H1 (cell line): Measurements from ENCODE around the gene CHN2. TPM values are rescaled to one million over a fixed set of nuclear protein-coding genes. Genes with fewer than 3 reads are reported as not detected.

Experiments
- CTCF ChIA-PET: fragments of 300-600 bp; sonication (Branson Sonifier 250); formaldehyde crosslinking; loops from one replicate; lab custom pipeline; 2021; ENCODE audit not compliant: partially characterized antibody; lab: Charles Lee
- POLR2A ChIA-PET: fragments of 300-600 bp; sonication (Branson Sonifier 250); formaldehyde crosslinking; loops from one replicate; lab custom pipeline; 2021; ENCODE audit warnings: inconsistent platforms; ENCODE audit not compliant: partially characterized antibody; lab: Charles Lee
- DNase-seq, 2 experiments: peaks; one replicate each; pipeline versions ENCODE4 v3.0.0 to v3.0.0-alpha.2; 2010 to 2022; ENCODE audit warnings: low spot score in 2 of 2, low read depth in 1 of 2, mixed read lengths in 1 of 2
- FAIRE-seq: peaks from 2 replicates; lab custom pipeline; 2011; peaks lifted over from hg19 to GRCh38; lab: Jason Lieb, UNC
- H2AFZ ChIP-seq: 2 replicates; pipeline ENCODE4 v1.8.1; 2012; ENCODE audit warnings: low read length, inconsistent platforms
- H2AK5ac ChIP-seq: 2 replicates; pipeline ENCODE4 v1.6.1; 2013; ENCODE audit warnings: low read depth, low read length
- H2BK120ac ChIP-seq: replicated peaks from 2 replicates; pipeline ENCODE3; 2013; ENCODE audit warnings: low read depth, low read length, inconsistent platforms
- H2BK12ac ChIP-seq: 2 replicates; pipeline ENCODE4 v1.6.1; 2013; ENCODE audit warnings: low read depth, low read length
- H2BK15ac ChIP-seq: 2 replicates; pipeline ENCODE4 v1.6.1; 2013; ENCODE audit warnings: low read length
- H2BK20ac ChIP-seq: 2 replicates; pipeline ENCODE4 v1.6.1; 2013; ENCODE audit warnings: low read length
- H2BK5ac ChIP-seq: 2 replicates; pipeline ENCODE4 v1.6.1; 2013; ENCODE audit warnings: low read depth, low read length
- H3K14ac ChIP-seq: 2 replicates; pipeline ENCODE4 v1.6.1; 2013; ENCODE audit warnings: inconsistent platforms; ENCODE audit not compliant: insufficient read length
- H3K18ac ChIP-seq: 2 replicates; pipeline ENCODE4 v1.6.1; 2013; ENCODE audit warnings: low read length; ENCODE audit errors: extremely low read depth
- H3K23ac ChIP-seq: 2 replicates; pipeline ENCODE4 v1.6.1; 2013; ENCODE audit warnings: inconsistent platforms; ENCODE audit not compliant: insufficient read length
- H3K23me2 ChIP-seq: 2 replicates; pipeline ENCODE4 v1.6.1; 2013; ENCODE audit warnings: low read depth, low read length
- H3K27ac ChIP-seq: 2 replicates; pipeline ENCODE4 v1.6.1; 2011; ENCODE audit warnings: low read depth, low read length, inconsistent platforms
- H3K27me3 ChIP-seq, 4 experiments: replicated peaks in 1 of 4; 1 replicate in 1 of 4; 2 replicates in 3 of 4; pipeline versions ENCODE4 v1.6.1 to v1.8.1; 2011 to 2013; ENCODE audit warnings: low read length in 3 of 4, mild to moderate bottlenecking in 3 of 4, inconsistent platforms in 2 of 4, mixed read lengths in 2 of 4, moderate library complexity in 1 of 4; ENCODE audit not compliant: control insufficient read depth in 3 of 4, insufficient read depth in 3 of 4; ENCODE audit errors: extremely low read depth in 1 of 4
- H3K36me3 ChIP-seq, 4 experiments: 2 replicates each; pipeline versions ENCODE4 v1.6.1 to v1.8.1; 2011 to 2013; ENCODE audit warnings: mild to moderate bottlenecking in 4 of 4, low read length in 3 of 4, moderate library complexity in 2 of 4, control low read depth in 1 of 4, inconsistent platforms in 1 of 4; ENCODE audit not compliant: insufficient read depth in 4 of 4, control insufficient read depth in 2 of 4
- H3K4ac ChIP-seq: replicated peaks from 2 replicates; pipeline ENCODE3; 2013; ENCODE audit warnings: low read length, low read depth, mixed read lengths, inconsistent platforms; ENCODE audit not compliant: insufficient read length
- H3K4me1 ChIP-seq, 4 experiments: replicated peaks in 1 of 4; 1 replicate in 1 of 4; 2 replicates in 3 of 4; pipeline versions ENCODE4 v1.6.1 to v1.8.1; 2011 to 2013; ENCODE audit warnings: low read length in 3 of 4, inconsistent platforms in 2 of 4, mixed read lengths in 1 of 4; ENCODE audit not compliant: insufficient read depth in 4 of 4, control insufficient read depth in 3 of 4
- H3K4me2 ChIP-seq, 2 experiments: 2 replicates each; pipeline versions ENCODE4 v1.6.1 to v1.8.1; 2011 to 2013; ENCODE audit warnings: low read depth in 2 of 2, low read length in 2 of 2, control low read depth in 1 of 2, inconsistent platforms in 1 of 2, mild to moderate bottlenecking in 1 of 2; ENCODE audit not compliant: insufficient read depth in 1 of 2
- H3K4me3 ChIP-seq, 4 experiments: fragments of 200-600, 300-600 bp in 1 of 4; sonication (generic), shearing (Covaris generic), sonication (Bioruptor Twin) in 1 of 4; 2 replicates each; pipeline versions ENCODE4 v1.5.1 to v1.8.1; 2011 to 2016; ENCODE audit warnings: low read length in 4 of 4, low read depth in 3 of 4, control low read depth in 2 of 4, inconsistent platforms in 2 of 4, mild to moderate bottlenecking in 2 of 4, mixed read lengths in 1 of 4, moderate library complexity in 1 of 4; ENCODE audit not compliant: insufficient read depth in 2 of 4; ENCODE audit errors: extremely low read depth in 1 of 4
- H3K56ac ChIP-seq: replicated peaks from 2 replicates; pipeline ENCODE3; 2013; ENCODE audit warnings: low read depth, mild to moderate bottlenecking, mixed read lengths, low read length, inconsistent platforms; ENCODE audit not compliant: insufficient read length
- H3K79me1 ChIP-seq: 2 replicates; pipeline ENCODE4 v1.6.1; 2013; ENCODE audit warnings: low read depth, low read length, control low read depth
- H3K79me2 ChIP-seq, 2 experiments: 2 replicates each; pipeline versions ENCODE4 v1.6.1 to v1.8.1; 2012 to 2013; ENCODE audit warnings: low read length in 2 of 2, mild to moderate bottlenecking in 2 of 2, inconsistent platforms in 1 of 2; ENCODE audit not compliant: insufficient read depth in 2 of 2, control insufficient read depth in 1 of 2
- H3K9ac ChIP-seq, 4 experiments: replicated peaks in 1 of 4; 1 replicate in 1 of 4; 2 replicates in 3 of 4; pipeline versions ENCODE4 v1.6.1 to v1.8.1; 2011 to 2013; ENCODE audit warnings: low read depth in 3 of 4, low read length in 3 of 4, control low read depth in 2 of 4, mild to moderate bottlenecking in 2 of 4, moderate library complexity in 2 of 4, inconsistent platforms in 1 of 4; ENCODE audit errors: extremely low read depth in 1 of 4
- H3K9me3 ChIP-seq, 2 experiments: 2 replicates each; pipeline versions ENCODE4 v1.6.1 to v1.8.1; 2012 to 2013; ENCODE audit warnings: mild to moderate bottlenecking in 2 of 2, moderate library complexity in 2 of 2, control low read depth in 1 of 2, inconsistent platforms in 1 of 2, low read depth in 1 of 2, low read length in 1 of 2, mixed read lengths in 1 of 2; ENCODE audit not compliant: insufficient read depth in 2 of 2
- H4K20me1 ChIP-seq, 2 experiments: replicated peaks in 1 of 2; 2 replicates each; pipeline versions ENCODE3 to v1.8.1; 2011 to 2013; ENCODE audit warnings: inconsistent platforms in 2 of 2, low read length in 2 of 2, mild to moderate bottlenecking in 1 of 2; ENCODE audit not compliant: insufficient read depth in 2 of 2, control insufficient read depth in 1 of 2
- H4K5ac ChIP-seq: 2 replicates; pipeline ENCODE4 v1.6.1; 2013; ENCODE audit warnings: low read length, low read depth, mixed read lengths, inconsistent platforms; ENCODE audit not compliant: insufficient read length
- H4K8ac ChIP-seq: 2 replicates; pipeline ENCODE4 v1.8.0; 2013; ENCODE audit warnings: mild to moderate bottlenecking, moderate library complexity, low read length, inconsistent platforms; ENCODE audit not compliant: insufficient read depth; ENCODE audit errors: extremely low read depth
- H4K91ac ChIP-seq: replicated peaks from 2 replicates; pipeline ENCODE3; 2013; ENCODE audit warnings: low read length, mixed read lengths, inconsistent platforms; ENCODE audit not compliant: insufficient read length
- ATF2 ChIP-seq: IDR thresholded peaks from 2 replicates; pipeline ENCODE4 v1.6.1; 2012; ENCODE audit warnings: low read length, inconsistent platforms
- EGR1 ChIP-seq: IDR thresholded peaks from 2 replicates; pipeline ENCODE4 v1.6.1; 2011; ENCODE audit warnings: low read depth, low read length, borderline replicate concordance
- KDM1A ChIP-seq: fragments of 200-600, 300-600 bp; sonication (generic); IDR thresholded peaks from 2 replicates; pipeline ENCODE4 v1.7.1; 2016; ENCODE audit warnings: mild to moderate bottlenecking, low read length, borderline replicate concordance
- RAD21 ChIP-seq, 2 experiments: IDR thresholded peaks in 1 of 2; conservative IDR thresholded peaks in 1 of 2; 2 replicates each; pipeline ENCODE4 v1.6.1; 2011; ENCODE audit warnings: low read depth in 2 of 2, low read length in 2 of 2, improper control_type of control experiment in 1 of 2, inconsistent platforms in 1 of 2, mild to moderate bottlenecking in 1 of 2, moderate library complexity in 1 of 2
- SP2 ChIP-seq: IDR thresholded peaks from 2 replicates; pipeline ENCODE4 v1.6.1; 2012; ENCODE audit warnings: mild to moderate bottlenecking, low read length, inconsistent platforms
- SP4 ChIP-seq: IDR thresholded peaks from 2 replicates; pipeline ENCODE4 v1.6.1; 2012; ENCODE audit warnings: low read length, inconsistent platforms
- SRF ChIP-seq: IDR thresholded peaks from 2 replicates; pipeline ENCODE4 v1.6.1; 2011; ENCODE audit warnings: mild to moderate bottlenecking, low read depth, low read length, moderate library complexity
- USF2 ChIP-seq: IDR thresholded peaks from 2 replicates; pipeline ENCODE4 v1.6.1; 2011; ENCODE audit warnings: low read length, improper control_type of control experiment
- YY1 ChIP-seq: IDR thresholded peaks from 2 replicates; pipeline ENCODE4 v1.6.1; 2011; ENCODE audit warnings: low read depth, mild to moderate bottlenecking, low read length
- WGBS, 2 experiments: shearing (Covaris generic) in 1 of 2; methylation state at CpG; one replicate each; pipeline versions ENCODE4 v1.1.6 to v1.1.7; 2013 to 2015; ENCODE audit warnings: low lambda C conversion rate in 2 of 2, mixed read lengths in 2 of 2, inconsistent platforms in 1 of 2, low coverage in 1 of 2, missing lambda C conversion rate in 1 of 2; ENCODE audit not compliant: insufficient replicate concordance in 2 of 2, insufficient coverage in 1 of 2, insufficient read length in 1 of 2; ENCODE audit errors: extremely low coverage in 1 of 2, missing lambda C conversion rate in 1 of 2; 5-methylcytosine and 5-hydroxymethylcytosine counted together
- polyA plus RNA-seq, 7 experiments: library from polyadenylated mRNA; depleted of rRNA in 3 of 7; stranded (reverse) in 5 of 7; unstranded in 2 of 7; fragments of >200 nt in 5 of 7; fragments of 200-250 nt in 2 of 7; gene quantifications; 1 replicate in 5 of 7; 2 replicates in 1 of 7; 4 replicates in 1 of 7; pipeline versions ENCODE4 v1.2.1 to v1.2.3, GENCODE V29; 2011 to 2013; ENCODE audit warnings: missing spikeins in 2 of 7, mixed read lengths in 2 of 7
- total RNA-seq: library from RNA; stranded (reverse); fragmentation: NEBNext Ultra II Directional; extraction: Animal tissue kit (Norgen Biotek cat#: 25700); gene quantifications from 2 replicates; pipeline ENCODE4 v1.2.1, GENCODE V29; 2021

CHN2 gene
- total and polyA plus RNA-seq, 2 of the 8 experiments (the other 6 are each of a cell fraction or from before 2014, with no cell fraction given) = 2.9 to 4.8 TPM

- no peak overlapping the region for H3K56ac ChIP-seq
- no peak overlapping the region for H4K5ac ChIP-seq
- H3K4me2 ChIP-seq = peak overlapping the region; percentile 24 to 50; a peak in 1 of 4 replicates
- H2BK120ac ChIP-seq = peak overlapping the region; percentile 59
- peak overlapping the region; percentile 38; the same call in 1 of the 2 replicates for H2BK5ac ChIP-seq
- ChIA-PET CTCF (interaction anchor here (0.6 to 6.8 kb wide), 27 partner anchors 9 to 880 kb away, joined by 3 to 67 read pairs (median 4); no protein-coding TSS in a partner anchor), POLR2A (interaction anchor here (0.7 to 1.5 kb wide), 3 partner anchors 12 to 66 kb away, joined by 3 to 4 read pairs (median 3); no protein-coding TSS in a partner anchor)
- peak overlapping the region; percentile 75; the same call in 1 of the 2 replicates for H2BK20ac ChIP-seq
- H2BK12ac ChIP-seq = peak overlapping the region; percentile 55; the same call in 1 of the 2 replicates
- H3K79me2 ChIP-seq = no peaks in the 10 kb centered on the region
- no peak for FAIRE-seq
- peak overlapping the region; percentile 16 for H4K91ac ChIP-seq
- H3K9ac ChIP-seq = no peak overlapping the region
- no peak overlapping the region for H3K4ac ChIP-seq
- H3K9me3 ChIP-seq = no peaks in the 10 kb centered on the region
- no peaks in the 10 kb centered on the region; the same call in 1 of the 2 replicates for H3K23me2 ChIP-seq
- H2AK5ac ChIP-seq = peak overlapping the region; percentile 41; the same call in 1 of the 2 replicates
- H3K27me3 ChIP-seq = no peaks in the 10 kb centered on the region
- no peak overlapping the region for H3K27ac ChIP-seq
- H3K79me1 ChIP-seq = no peaks in the 10 kb centered on the region
- DNase-seq = peak in 1 of 2 experiments; percentile 86
- peak overlapping the region; percentile 76 for H3K18ac ChIP-seq
- H3K36me3 ChIP-seq = no peaks in the 10 kb centered on the region
- no peak overlapping the region for H2BK15ac ChIP-seq
- peaks cover 14 to 28% (median 18%) of the 10 kb centered on the region in 4 experiments for H3K4me1 ChIP-seq
- H4K8ac ChIP-seq = no peak overlapping the region
- H3K14ac ChIP-seq = no peak overlapping the region
- H4K20me1 ChIP-seq = no peaks in the 10 kb centered on the region
- WGBS, 2 experiments = 62% methylated on average over 16 of the region's 16 CpGs; no CpG with 5 or more reads in 1 of the 2 experiments
- 0 out of 2 replicates have a peak overlapping the region, but pooled peaks have one; percentile 12 for H2AFZ ChIP-seq
- no peak overlapping the region for H3K4me3 ChIP-seq
- H3K23ac ChIP-seq = no peak overlapping the region
- TF ChIP-seq USF2 (no peak), SRF (no peak), RAD21 (IDR thresholded peaks at IDR 0.05 in 1 of 2, conservative IDR thresholded peaks at IDR 0.05 in 1 of 2; ENCODE audit: low read depth in 2 of 2, low read length in 2 of 2) (peak; percentile 21 to 63; a peak in 3 of 4 replicates), ATF2 (no peak), KDM1A (no peak), SP2 (no peak), EGR1 (no peak), SP4 (no peak), YY1 (no peak)
Observed at GRCh38 chr7:29297194-29297890, 102.8 kb downstream of the CHN2 start.
